ENCODE measurements around the gene ANXA8. TPM values are rescaled to one million over a fixed set of nuclear protein-coding genes. Genes with fewer than 3 reads are reported as not detected.

ANXA8 gene
- total RNA-seq, 1 experiment from 2014 or later: 0.22 TPM

GRCh38 chr10:47449102-47449978 is 34.6 kb downstream of the ANXA8 start:
- H3K27ac Mint-ChIP-seq: no peak overlapping the region; a peak in 1 of 7 replicates
- H3K4me3 Mint-ChIP-seq: no peak overlapping the region; a peak in 1 of 5 replicates
- Histone ChIP-seq H4K5ac (ENCODE audit: insufficient read length, low read depth, low read length) (no peak overlapping the region), H3K79me1 (ENCODE audit: insufficient read depth, low read depth, low read length, poor library complexity, severe bottlenecking) (no peaks in the 10 kb centered on the region), H2BK15ac (ENCODE audit: low read depth, low read length) (no peak overlapping the region), H3K9ac (ENCODE audit: extremely low read depth, insufficient read length, low read length) (no peak overlapping the region), H3K4me1 (ENCODE audit: insufficient read depth, low read length) (no peaks in the 10 kb centered on the region), H2BK120ac (ENCODE audit: low read depth, low read length, poor library complexity, severe bottlenecking) (no peak overlapping the region), H3K9me3 (ENCODE audit: control insufficient read depth, low read depth, low read length) (no peaks in the 10 kb centered on the region), H3K27ac (ENCODE audit: insufficient read length, low read depth, low read length) (no peak overlapping the region), H3K18ac (ENCODE audit: insufficient read length, low read depth, low read length) (no peak overlapping the region), H3K4me2 (ENCODE audit: insufficient read depth, insufficient read length, low read length) (no peak overlapping the region), H2BK12ac (ENCODE audit: insufficient read length, low read depth, low read length) (no peak overlapping the region), H3K23ac (ENCODE audit: insufficient read length, low read depth, low read length) (no peak overlapping the region), H2BK20ac (ENCODE audit: low read depth, low read length, poor library complexity, severe bottlenecking) (no peak overlapping the region), H3T11ph (ENCODE audit: low read length) (no peak overlapping the region), H3K14ac (ENCODE audit: insufficient read depth, low read length) (no peak overlapping the region), H2AFZ (ENCODE audit: low read length) (no peak overlapping the region), H3K27me3 (ENCODE audit: insufficient read depth, low read length) (no peaks in the 10 kb centered on the region), H3K4ac (ENCODE audit: low read depth, low read length) (no peak overlapping the region), H4K8ac (replicated peaks; ENCODE audit: insufficient read length, low read depth, low read length) (no peak overlapping the region), H3K79me2 (ENCODE audit: insufficient read depth, low read length) (no peaks in the 10 kb centered on the region), H4K20me1 (ENCODE audit: control insufficient read depth, insufficient read depth, insufficient read length) (no peaks in the 10 kb centered on the region), H3K23me2 (ENCODE audit: insufficient read length, low read depth, low read length, poor library complexity, severe bottlenecking) (no peaks in the 10 kb centered on the region), H4K91ac (ENCODE audit: insufficient read length, low read depth, low read length) (no peak overlapping the region), H2BK5ac (ENCODE audit: insufficient read length, low read length) (no peak overlapping the region), H2AK5ac (ENCODE audit: insufficient read length, low read length) (no peak overlapping the region), H3K56ac (ENCODE audit: insufficient read length, low read depth, low read length) (no peak overlapping the region)
- TF ChIP-seq, protein P1, sequence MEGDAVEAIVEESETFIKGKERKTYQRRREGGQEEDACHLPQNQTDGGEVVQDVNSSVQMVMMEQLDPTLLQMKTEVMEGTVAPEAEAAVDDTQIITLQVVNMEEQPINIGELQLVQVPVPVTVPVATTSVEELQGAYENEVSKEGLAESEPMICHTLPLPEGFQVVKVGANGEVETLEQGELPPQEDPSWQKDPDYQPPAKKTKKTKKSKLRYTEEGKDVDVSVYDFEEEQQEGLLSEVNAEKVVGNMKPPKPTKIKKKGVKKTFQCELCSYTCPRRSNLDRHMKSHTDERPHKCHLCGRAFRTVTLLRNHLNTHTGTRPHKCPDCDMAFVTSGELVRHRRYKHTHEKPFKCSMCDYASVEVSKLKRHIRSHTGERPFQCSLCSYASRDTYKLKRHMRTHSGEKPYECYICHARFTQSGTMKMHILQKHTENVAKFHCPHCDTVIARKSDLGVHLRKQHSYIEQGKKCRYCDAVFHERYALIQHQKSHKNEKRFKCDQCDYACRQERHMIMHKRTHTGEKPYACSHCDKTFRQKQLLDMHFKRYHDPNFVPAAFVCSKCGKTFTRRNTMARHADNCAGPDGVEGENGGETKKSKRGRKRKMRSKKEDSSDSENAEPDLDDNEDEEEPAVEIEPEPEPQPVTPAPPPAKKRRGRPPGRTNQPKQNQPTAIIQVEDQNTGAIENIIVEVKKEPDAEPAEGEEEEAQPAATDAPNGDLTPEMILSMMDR (conservative IDR thresholded peaks at IDR 0.05): no peak
- no peaks in the 10 kb centered on the region; a peak in 2 of 7 replicates for H3K36me3 Mint-ChIP-seq (ENCODE audit: insufficient read depth in 1 of 3, low read depth in 3 of 3)
- peaks cover 11 to 13% of the 10 kb centered on the region in 2 experiments; a peak in 4 of 5 replicates for H3K9me3 Mint-ChIP-seq
- peaks cover 6 to 10% of the 10 kb centered on the region in 2 experiments for H3K4me1 Mint-ChIP-seq
- peaks cover 3% of the 10 kb centered on the region for H3K27me3 Mint-ChIP-seq (ENCODE audit: low read depth)
- DNase-seq: peak; percentile 19
- no CpG with 5 or more reads among the region's 9 CpGs for WGBS (ENCODE audit: extremely low coverage, insufficient read length, low lambda C conversion rate)
